ENCODE results near the gene CENPS. TPM values are rescaled to one million over a fixed set of nuclear protein-coding genes. Genes with fewer than 3 reads are reported as not detected.
A peak's percentile ranks its signal among the peaks of the same experiment; 100 is the strongest.

Gene CENPS
- total and polyA plus RNA-seq, 2 of the 13 experiments (the other 11 are each of a cell fraction or from before 2014, with no cell fraction given), result 3.3 to 22.0 TPM

DNA sequence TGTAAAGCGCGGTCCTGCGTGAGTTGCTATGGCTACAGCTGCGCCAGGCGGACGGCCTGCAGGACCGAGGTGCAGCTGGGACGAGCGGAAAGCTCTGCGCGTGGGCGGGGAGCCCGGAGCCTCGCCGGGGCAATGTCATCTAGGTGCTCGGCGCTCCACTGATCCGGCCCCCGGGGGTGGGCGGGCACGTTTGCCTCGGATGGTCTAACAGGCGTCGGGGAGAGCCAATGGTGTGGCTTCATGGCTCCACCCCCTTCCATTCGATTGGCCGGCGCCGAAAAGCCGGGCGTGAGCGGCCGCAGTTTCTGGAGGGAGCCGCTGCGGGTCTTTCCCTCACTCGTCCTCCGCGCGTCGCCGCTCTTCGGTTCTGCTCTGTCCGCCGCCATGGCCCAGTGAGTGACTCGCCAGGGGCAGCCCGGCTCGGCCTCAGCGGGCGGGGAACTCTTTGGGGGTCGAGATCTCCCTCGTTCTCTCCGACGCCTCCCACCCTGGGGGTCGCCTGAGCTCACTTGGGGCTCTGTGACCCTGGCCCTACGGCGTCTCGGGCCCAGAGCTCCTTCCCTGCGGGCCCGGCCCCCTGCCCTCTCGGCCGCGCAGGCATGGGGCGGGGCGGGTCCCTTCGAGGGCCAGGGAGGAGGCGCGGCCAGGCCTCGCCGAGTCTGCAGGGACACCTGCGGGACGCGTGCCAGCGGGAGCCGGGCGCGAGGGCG lies 31.3 kb upstream of the CENPS start, which contains the start of gene PGD (continued):
- TF ChIP-seq, protein P1, sequence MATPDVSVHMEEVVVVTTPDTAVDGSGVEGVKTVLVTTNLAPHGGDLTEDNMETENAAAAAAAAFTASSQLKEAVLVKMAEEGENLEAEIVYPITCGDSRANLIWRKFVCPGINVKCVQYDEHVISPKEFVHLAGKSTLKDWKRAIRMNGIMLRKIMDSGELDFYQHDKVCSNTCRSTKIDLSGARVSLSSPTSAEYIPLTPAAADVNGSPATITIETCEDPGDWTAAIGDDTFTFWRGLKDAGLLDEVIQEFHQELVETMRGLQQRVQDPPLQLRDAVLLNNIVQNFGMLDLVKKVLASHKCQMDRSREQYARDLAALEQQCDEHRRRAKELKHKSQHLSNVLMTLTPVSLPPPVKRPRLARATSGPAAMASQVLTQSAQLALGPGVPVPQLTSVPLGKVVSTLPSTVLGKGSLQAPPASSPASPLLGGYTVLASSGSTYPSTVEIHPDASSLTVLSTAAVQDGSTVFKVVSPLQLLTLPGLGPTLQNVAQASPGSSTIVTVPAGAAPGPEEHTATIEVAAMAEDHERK (CRISPR knock-in tag; IDR thresholded peaks at IDR 0.05; ENCODE audit: low read depth), result peak; percentile 42; the same call in 1 of the 2 replicates
- TF ChIP-seq, protein P2, sequence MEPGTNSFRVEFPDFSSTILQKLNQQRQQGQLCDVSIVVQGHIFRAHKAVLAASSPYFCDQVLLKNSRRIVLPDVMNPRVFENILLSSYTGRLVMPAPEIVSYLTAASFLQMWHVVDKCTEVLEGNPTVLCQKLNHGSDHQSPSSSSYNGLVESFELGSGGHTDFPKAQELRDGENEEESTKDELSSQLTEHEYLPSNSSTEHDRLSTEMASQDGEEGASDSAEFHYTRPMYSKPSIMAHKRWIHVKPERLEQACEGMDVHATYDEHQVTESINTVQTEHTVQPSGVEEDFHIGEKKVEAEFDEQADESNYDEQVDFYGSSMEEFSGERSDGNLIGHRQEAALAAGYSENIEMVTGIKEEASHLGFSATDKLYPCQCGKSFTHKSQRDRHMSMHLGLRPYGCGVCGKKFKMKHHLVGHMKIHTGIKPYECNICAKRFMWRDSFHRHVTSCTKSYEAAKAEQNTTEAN (CRISPR knock-in tag; conservative IDR thresholded peaks at IDR 0.05), result peak; percentile 85
- TF ChIP-seq, protein P3, sequence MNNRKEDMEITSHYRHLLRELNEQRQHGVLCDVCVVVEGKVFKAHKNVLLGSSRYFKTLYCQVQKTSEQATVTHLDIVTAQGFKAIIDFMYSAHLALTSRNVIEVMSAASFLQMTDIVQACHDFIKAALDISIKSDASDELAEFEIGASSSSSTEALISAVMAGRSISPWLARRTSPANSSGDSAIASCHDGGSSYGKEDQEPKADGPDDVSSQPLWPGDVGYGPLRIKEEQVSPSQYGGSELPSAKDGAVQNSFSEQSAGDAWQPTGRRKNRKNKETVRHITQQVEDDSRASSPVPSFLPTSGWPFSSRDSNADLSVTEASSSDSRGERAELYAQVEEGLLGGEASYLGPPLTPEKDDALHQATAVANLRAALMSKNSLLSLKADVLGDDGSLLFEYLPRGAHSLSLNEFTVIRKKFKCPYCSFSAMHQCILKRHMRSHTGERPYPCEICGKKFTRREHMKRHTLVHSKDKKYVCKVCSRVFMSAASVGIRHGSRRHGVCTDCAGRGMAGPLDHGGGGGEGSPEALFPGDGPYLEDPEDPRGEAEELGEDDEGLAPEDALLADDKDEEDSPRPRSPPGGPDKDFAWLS (CRISPR knock-in tag; IDR thresholded peaks at IDR 0.05; ENCODE audit: borderline replicate concordance), result no peak
- TF ChIP-seq, protein P4, sequence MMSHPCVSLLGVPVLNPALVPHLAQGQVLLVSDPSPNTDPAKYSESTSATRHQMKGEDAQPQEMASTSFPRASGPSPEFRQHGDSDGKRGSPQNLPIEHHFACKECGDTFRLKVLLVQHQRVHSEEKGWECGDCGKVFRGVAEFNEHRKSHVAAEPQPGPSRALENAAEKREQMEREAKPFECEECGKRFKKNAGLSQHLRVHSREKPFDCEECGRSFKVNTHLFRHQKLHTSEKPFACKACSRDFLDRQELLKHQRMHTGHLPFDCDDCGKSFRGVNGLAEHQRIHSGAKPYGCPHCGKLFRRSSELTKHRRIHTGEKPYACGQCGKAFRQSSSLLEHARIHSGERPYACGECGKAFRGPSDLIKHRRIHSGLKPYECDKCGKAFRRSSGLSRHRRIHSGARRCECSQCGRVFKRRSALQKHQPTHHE (CRISPR knock-in tag; IDR thresholded peaks at IDR 0.05; ENCODE audit: borderline replicate concordance), result 0 out of 2 replicates have a peak, but pooled peaks have one; percentile 80
- TF ChIP-seq LCORL (IDR thresholded peaks at IDR 0.05), result no peak
- peak; percentile 91 for TF ChIP-seq LCORL (CRISPR knock-in tag; IDR thresholded peaks at IDR 0.05)
- TF ChIP-seq SNAI1 (CRISPR knock-in tag; IDR thresholded peaks at IDR 0.05; ENCODE audit: borderline replicate concordance), result peak; percentile 56; the same call in 1 of the 2 replicates
- peak; percentile 68; the same call in 1 of the 2 replicates for TF ChIP-seq ZNF546 (CRISPR knock-in tag; conservative IDR thresholded peaks at IDR 0.05)
- TF ChIP-seq, protein P5, sequence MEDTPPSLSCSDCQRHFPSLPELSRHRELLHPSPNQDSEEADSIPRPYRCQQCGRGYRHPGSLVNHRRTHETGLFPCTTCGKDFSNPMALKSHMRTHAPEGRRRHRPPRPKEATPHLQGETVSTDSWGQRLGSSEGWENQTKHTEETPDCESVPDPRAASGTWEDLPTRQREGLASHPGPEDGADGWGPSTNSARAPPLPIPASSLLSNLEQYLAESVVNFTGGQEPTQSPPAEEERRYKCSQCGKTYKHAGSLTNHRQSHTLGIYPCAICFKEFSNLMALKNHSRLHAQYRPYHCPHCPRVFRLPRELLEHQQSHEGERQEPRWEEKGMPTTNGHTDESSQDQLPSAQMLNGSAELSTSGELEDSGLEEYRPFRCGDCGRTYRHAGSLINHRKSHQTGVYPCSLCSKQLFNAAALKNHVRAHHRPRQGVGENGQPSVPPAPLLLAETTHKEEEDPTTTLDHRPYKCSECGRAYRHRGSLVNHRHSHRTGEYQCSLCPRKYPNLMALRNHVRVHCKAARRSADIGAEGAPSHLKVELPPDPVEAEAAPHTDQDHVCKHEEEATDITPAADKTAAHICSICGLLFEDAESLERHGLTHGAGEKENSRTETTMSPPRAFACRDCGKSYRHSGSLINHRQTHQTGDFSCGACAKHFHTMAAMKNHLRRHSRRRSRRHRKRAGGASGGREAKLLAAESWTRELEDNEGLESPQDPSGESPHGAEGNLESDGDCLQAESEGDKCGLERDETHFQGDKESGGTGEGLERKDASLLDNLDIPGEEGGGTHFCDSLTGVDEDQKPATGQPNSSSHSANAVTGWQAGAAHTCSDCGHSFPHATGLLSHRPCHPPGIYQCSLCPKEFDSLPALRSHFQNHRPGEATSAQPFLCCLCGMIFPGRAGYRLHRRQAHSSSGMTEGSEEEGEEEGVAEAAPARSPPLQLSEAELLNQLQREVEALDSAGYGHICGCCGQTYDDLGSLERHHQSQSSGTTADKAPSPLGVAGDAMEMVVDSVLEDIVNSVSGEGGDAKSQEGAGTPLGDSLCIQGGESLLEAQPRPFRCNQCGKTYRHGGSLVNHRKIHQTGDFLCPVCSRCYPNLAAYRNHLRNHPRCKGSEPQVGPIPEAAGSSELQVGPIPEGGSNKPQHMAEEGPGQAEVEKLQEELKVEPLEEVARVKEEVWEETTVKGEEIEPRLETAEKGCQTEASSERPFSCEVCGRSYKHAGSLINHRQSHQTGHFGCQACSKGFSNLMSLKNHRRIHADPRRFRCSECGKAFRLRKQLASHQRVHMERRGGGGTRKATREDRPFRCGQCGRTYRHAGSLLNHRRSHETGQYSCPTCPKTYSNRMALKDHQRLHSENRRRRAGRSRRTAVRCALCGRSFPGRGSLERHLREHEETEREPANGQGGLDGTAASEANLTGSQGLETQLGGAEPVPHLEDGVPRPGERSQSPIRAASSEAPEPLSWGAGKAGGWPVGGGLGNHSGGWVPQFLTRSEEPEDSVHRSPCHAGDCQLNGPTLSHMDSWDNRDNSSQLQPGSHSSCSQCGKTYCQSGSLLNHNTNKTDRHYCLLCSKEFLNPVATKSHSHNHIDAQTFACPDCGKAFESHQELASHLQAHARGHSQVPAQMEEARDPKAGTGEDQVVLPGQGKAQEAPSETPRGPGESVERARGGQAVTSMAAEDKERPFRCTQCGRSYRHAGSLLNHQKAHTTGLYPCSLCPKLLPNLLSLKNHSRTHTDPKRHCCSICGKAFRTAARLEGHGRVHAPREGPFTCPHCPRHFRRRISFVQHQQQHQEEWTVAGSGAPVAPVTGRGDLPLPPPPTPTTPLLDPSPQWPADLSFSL (CRISPR knock-in tag; IDR thresholded peaks at IDR 0.05), result peak; percentile 29; the same call in 1 of the 2 replicates
- peak; percentile 98 for TF ChIP-seq RBFOX2 (IDR thresholded peaks at IDR 0.05; ENCODE audit: low read depth, low read length)
- TF ChIP-seq MTA1 (CRISPR knock-in tag; IDR thresholded peaks at IDR 0.05; ENCODE audit: borderline replicate concordance), result peak; percentile 85; the same call in 1 of the 2 replicates
- peak; percentile 73 for TF ChIP-seq TGIF2 (CRISPR knock-in tag; IDR thresholded peaks at IDR 0.05)
- peak; percentile 88 for TF ChIP-seq RFX3 (CRISPR knock-in tag; IDR thresholded peaks at IDR 0.05)
- peak; percentile 58 for TF ChIP-seq SOX5 (CRISPR knock-in tag; IDR thresholded peaks at IDR 0.05; ENCODE audit: borderline replicate concordance)
- peak; percentile 26; the same call in 1 of the 2 replicates for TF ChIP-seq CEBPG (CRISPR knock-in tag; IDR thresholded peaks at IDR 0.05)
- peak; percentile 49 for TF ChIP-seq ARID2 (CRISPR knock-in tag; IDR thresholded peaks at IDR 0.05; ENCODE audit: borderline replicate concordance)
- TF ChIP-seq KLF16 (CRISPR knock-in tag; IDR thresholded peaks at IDR 0.05), result peak in 1 of 2 experiments; percentile 83; a peak in 2 of 4 replicates
